ENCODE data around the gene GCC2.
"Not testable (repeated sequence)": the region's sequence is repeated elsewhere in the genome, so short reads cannot be mapped to it uniquely, and the experiment has no call there.

GCC2 gene

GRCh38 chr2:108448678-108449409, at the start of gene GCC2:
GCC2 (plus strand) TSS chr2:108449206; CDS start chr2:108449275, 69 bp downstream.
- DNase-seq = peak; percentile 92

- no peak for DNase-seq
These were observed 49.5 kb upstream of the GCC2 start for GRCh38 chr2:108399479-108399878.

- DNase-seq = no peak
These were observed 47.2 kb upstream of the GCC2 start for GRCh38 chr2:108401800-108402199.

- DNase-seq = no peak
These were observed 45.5 kb upstream of the GCC2 start for GRCh38 chr2:108403494-108403893.

GRCh38 chr2:108404784-108405397, 44.1 kb upstream of the GCC2 start:
- DNase-seq = no peak

GRCh38 chr2:108407864-108408729, 40.9 kb upstream of the GCC2 start:
- no peak for DNase-seq

GRCh38 chr2:108409768-108410167, 39.2 kb upstream of the GCC2 start:
- DNase-seq = no peak

GRCh38 chr2:108412995-108413710, 35.9 kb upstream of the GCC2 start:
- DNase-seq = no peak

- no peak for DNase-seq
These were observed 35.3 kb upstream of the GCC2 start for GRCh38 chr2:108413711-108414095.

- DNase-seq = no peak
These were observed 34.6 kb upstream of the GCC2 start for GRCh38 chr2:108414256-108414876.

GRCh38 chr2:108414945-108415344, 34.1 kb upstream of the GCC2 start:
- DNase-seq = no peak

- no peak for DNase-seq
These were observed 31.8 kb upstream of the GCC2 start for GRCh38 chr2:108417254-108417653.

GRCh38 chr2:108418416-108418815, 30.6 kb upstream of the GCC2 start:
- no peak for DNase-seq

- DNase-seq = no peak
These were observed 25.9 kb upstream of the GCC2 start for GRCh38 chr2:108423067-108423466.

- DNase-seq = no peak
These were observed 25.3 kb upstream of the GCC2 start for GRCh38 chr2:108423502-108424251.

- DNase-seq = no peak
These were observed 20.6 kb upstream of the GCC2 start for GRCh38 chr2:108428286-108429009.

GRCh38 chr2:108435578-108435977, 13.4 kb upstream of the GCC2 start:
- DNase-seq = not testable (repeated sequence)

GRCh38 chr2:108436976-108437375, 12.0 kb upstream of the GCC2 start:
- DNase-seq = no peak

- no peak for DNase-seq
These were observed 7.3 kb upstream of the GCC2 start for GRCh38 chr2:108441712-108442111.

- no peak for DNase-seq
These were observed 3.8 kb upstream of the GCC2 start for GRCh38 chr2:108444941-108445840.
